BJ (cell line): ENCODE measurements around the gene ITGB3. TPM values are rescaled to one million over a fixed set of nuclear protein-coding genes. Genes with fewer than 3 reads are reported as not detected.

Experiments used
- CTCF ChIA-PET: fragments of 350-600 bp; formaldehyde crosslinking; extraction: SDS; loops from one replicate; lab custom pipeline; 2021; ENCODE audit warnings: antibody characterized with exemption, inconsistent platforms; lab: Yijun Ruan, JAX
- POLR2A ChIA-PET: fragments of 300-600 bp; sonication (Branson Sonifier 250); formaldehyde crosslinking; extraction: SDS; loops from one replicate; lab custom pipeline; 2021; ENCODE audit warnings: antibody characterized with exemption; lab: Charles Lee
- DNase-seq: peaks from one replicate; pipeline ENCODE4 v3.0.0-alpha.2; 2011; ENCODE audit warnings: low read depth
- H3K27me3 ChIP-seq: 2 replicates; pipeline ENCODE4 v1.6.0; 2011; ENCODE audit warnings: low read length; ENCODE audit not compliant: control insufficient read depth, insufficient read depth
- H3K36me3 ChIP-seq: 2 replicates; pipeline ENCODE4 v1.5.1; 2011; ENCODE audit warnings: low read length; ENCODE audit not compliant: control insufficient read depth, insufficient read depth
- H3K4me3 ChIP-seq: 2 replicates; pipeline ENCODE4 v1.5.1; 2011; ENCODE audit warnings: low read depth, mild to moderate bottlenecking, control low read depth, low read length
- polyA plus RNA-seq: library from polyadenylated mRNA; depleted of rRNA; stranded (reverse); fragments of >200 nt; gene quantifications from 2 replicates; pipeline ENCODE4 v1.2.3, GENCODE V29; 2011
- TF ChIP-seq, protein P1 (sequence below): IDR thresholded peaks from 2 replicates; pipeline ENCODE4 v1.5.1; 2011; ENCODE audit warnings: low read depth, mild to moderate bottlenecking, control low read depth, inconsistent platforms, low read length, moderate library complexity; ENCODE audit not compliant: insufficient read depth

The ITGB3 gene
- polyA plus RNA-seq, 1 experiment, result 6.3 TPM

DNA sequence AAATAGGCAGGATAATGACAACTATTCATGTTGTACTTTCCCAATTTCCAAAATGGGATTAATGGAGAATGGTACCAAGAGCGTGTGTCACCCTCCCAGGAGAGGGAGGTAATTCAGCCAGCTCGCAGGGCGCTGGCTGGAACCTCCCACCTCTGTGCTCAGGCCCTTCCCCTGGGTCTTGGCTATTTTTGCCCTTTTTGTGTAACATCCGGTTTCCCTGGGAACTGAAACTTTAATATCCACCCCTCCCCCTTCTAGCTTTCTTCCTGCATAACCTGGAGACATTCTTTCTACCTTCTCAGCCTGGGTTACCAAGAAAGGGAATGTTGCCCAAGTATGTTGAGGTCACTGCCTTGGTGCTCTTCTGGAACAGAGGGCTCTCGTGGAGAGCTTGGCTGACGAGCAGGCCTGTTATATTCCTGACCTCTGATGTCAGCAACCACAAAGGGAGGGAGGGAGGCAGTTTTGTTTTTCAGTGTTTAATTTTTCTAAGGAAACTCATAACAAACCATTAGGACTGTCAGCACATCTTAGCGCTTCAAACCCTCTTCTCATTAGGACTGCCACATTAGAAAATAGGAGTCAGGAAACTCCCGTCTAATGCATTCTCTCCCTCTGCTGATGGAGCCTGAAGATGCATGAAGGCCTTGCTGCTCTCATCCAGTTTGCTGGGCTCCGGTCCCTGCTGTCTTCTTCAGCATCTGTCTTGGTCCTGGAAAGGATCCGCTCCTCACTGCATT lies 25.6 kb downstream of the ITGB3 start:
- Histone ChIP-seq H3K27me3 (no peaks in the 10 kb centered on the region), H3K4me3 (no peak overlapping the region), H3K36me3 (no peaks in the 10 kb centered on the region)
- ChIA-PET CTCF (interaction anchor here (0.8 to 1.8 kb wide), 10 partner anchors 9 to 337 kb away, joined by 3 to 6 read pairs (median 3); no protein-coding TSS in a partner anchor), POLR2A (no interaction called here)
- DNase-seq, result peak; percentile 91
- TF ChIP-seq, protein P1, sequence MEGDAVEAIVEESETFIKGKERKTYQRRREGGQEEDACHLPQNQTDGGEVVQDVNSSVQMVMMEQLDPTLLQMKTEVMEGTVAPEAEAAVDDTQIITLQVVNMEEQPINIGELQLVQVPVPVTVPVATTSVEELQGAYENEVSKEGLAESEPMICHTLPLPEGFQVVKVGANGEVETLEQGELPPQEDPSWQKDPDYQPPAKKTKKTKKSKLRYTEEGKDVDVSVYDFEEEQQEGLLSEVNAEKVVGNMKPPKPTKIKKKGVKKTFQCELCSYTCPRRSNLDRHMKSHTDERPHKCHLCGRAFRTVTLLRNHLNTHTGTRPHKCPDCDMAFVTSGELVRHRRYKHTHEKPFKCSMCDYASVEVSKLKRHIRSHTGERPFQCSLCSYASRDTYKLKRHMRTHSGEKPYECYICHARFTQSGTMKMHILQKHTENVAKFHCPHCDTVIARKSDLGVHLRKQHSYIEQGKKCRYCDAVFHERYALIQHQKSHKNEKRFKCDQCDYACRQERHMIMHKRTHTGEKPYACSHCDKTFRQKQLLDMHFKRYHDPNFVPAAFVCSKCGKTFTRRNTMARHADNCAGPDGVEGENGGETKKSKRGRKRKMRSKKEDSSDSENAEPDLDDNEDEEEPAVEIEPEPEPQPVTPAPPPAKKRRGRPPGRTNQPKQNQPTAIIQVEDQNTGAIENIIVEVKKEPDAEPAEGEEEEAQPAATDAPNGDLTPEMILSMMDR, result peak; percentile 41

DNA sequence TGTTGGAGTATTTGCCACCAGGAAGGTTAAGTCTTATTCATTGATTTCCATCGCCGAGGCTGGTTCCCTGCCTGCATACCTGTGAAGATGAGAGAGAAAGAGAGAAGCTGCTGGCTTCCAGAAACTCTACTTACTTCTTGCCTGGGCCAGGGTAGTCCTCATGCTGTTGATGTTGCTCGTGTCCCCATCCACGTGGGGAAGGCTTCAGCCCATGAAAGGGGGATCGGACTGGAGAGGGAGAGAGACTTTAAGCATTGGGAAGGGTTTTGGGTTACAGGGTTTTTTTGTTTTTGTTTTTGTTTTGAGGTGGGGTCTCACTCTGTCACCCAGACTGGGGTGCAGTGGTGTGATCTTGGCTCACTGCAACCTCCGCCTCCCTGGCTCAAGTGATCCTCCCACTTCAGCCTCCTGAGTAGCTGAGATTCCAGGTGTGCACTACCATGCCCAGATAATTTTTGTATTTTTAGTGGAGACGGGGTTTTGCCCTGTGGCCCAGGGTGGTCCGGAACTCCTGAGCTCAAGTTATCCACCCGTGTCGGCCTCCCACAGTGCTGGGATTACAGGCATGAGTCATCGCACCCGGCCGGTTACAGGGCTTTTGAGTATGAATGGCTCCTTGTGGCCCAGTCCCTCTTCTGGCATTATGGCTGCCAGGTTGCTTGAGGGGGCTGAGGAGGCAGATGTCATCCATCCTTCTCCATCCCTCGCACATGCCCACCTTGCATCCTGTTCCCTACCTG lies 26.6 kb downstream of the ITGB3 start:
- CTCF ChIA-PET, result interaction anchor here (0.8 to 1.8 kb wide), 6 partner anchors 9 to 336 kb away, joined by 3 to 5 read pairs (median 3); no protein-coding TSS in a partner anchor
- Histone ChIP-seq H3K27me3 (no peaks in the 10 kb centered on the region), H3K4me3 (no peak overlapping the region), H3K36me3 (no peaks in the 10 kb centered on the region; the same call in 1 of the 2 replicates)
- POLR2A ChIA-PET, result no interaction called here
- no peak for DNase-seq
- TF ChIP-seq, protein P1, result no peak

DNA sequence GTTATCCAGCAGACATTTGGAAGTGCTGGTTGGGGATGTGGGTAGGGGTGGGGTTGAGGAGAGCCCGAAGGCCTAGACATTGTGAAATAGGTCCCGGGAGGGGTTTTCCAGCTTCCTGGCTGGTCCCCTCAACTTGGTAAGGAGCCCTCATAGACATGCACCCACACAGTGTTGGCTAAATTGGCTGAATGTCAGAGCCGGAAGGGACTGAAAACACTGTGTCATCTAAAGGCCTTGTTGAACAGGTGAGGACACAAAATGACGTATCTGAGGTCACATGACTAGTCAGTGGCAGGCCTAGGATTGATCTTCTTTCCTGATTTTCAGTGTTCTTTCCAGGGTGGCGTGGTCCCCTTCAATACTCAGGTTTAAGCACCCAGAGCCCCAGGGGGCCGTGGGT lies 27.6 kb downstream of the ITGB3 start:
- Histone ChIP-seq H3K27me3 (no peaks in the 10 kb centered on the region), H3K36me3 (no peaks in the 10 kb centered on the region; the same call in 1 of the 2 replicates), H3K4me3 (no peak overlapping the region)
- CTCF ChIA-PET, result interaction anchor here (0.9 kb wide), 1 partner anchor 8 kb away, joined by 3 read pairs; no protein-coding TSS in a partner anchor
- no peak for DNase-seq
- TF ChIP-seq, protein P1, result no peak
- POLR2A ChIA-PET, result no interaction called here

DNA sequence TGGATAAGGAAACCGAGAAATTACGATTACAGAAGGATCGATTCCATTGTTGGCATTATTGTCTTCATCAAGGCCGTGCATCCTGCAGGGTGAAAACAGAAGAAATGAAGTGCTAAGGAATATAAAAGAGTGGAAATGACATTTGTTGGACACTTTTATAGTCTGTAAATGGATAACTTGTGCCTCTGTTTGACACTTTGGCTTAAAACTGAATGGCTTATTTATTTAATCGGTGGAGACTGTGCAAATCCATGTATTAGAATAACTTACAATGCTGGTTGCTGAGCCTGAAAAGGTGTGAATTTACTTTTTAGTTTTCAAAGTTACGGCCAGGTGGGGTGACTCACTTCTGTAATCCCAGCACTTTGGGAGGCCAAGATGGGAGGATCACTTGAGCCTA lies 31.4 kb downstream of the ITGB3 start:
- TF ChIP-seq, protein P1, result no peak
- H3K27me3 ChIP-seq, result no peaks in the 10 kb centered on the region
- POLR2A ChIA-PET, result no interaction called here
- CTCF ChIA-PET, result interaction anchor here (0.7 kb wide), 1 partner anchor 30 kb away, joined by 3 read pairs; no protein-coding TSS in a partner anchor
- no peak for DNase-seq
- H3K4me3 ChIP-seq, result no peak overlapping the region
- H3K36me3 ChIP-seq, result no peaks in the 10 kb centered on the region; the same call in 1 of the 2 replicates
